H9 (cell line): Measurements from ENCODE around the gene SLC6A19. TPM values are rescaled to one million over a fixed set of nuclear protein-coding genes. Genes with fewer than 3 reads are reported as not detected.

ENCODE experiments used
- DNase-seq: peaks from one replicate; pipeline ENCODE4 v3.0.0-alpha.2; 2017
- H2AFZ ChIP-seq: one replicate; pipeline ENCODE4 v1.6.1; 2013; ENCODE audit warnings: mild to moderate bottlenecking, low read length, control low read depth, moderate library complexity
- H2AK5ac ChIP-seq: 2 replicates; pipeline ENCODE4 v1.6.1; 2013; ENCODE audit warnings: low read length, control low read depth, mixed read lengths; ENCODE audit not compliant: insufficient read length
- H2BK120ac ChIP-seq: one replicate; pipeline ENCODE4 v1.6.1; 2013; ENCODE audit warnings: low read depth, mild to moderate bottlenecking, low read length, control low read depth, inconsistent platforms; ENCODE audit not compliant: poor library complexity, severe bottlenecking
- H2BK12ac ChIP-seq: 2 replicates; pipeline ENCODE4 v1.6.1; 2013; ENCODE audit warnings: low read length, control low read depth, mixed read lengths, low read depth; ENCODE audit not compliant: insufficient read length
- H2BK15ac ChIP-seq: 2 replicates; pipeline ENCODE4 v1.6.1; 2013; ENCODE audit warnings: low read depth, low read length, control low read depth
- H2BK20ac ChIP-seq: one replicate; pipeline ENCODE4 v1.6.1; 2013; ENCODE audit warnings: low read depth, mild to moderate bottlenecking, low read length, control low read depth, inconsistent platforms; ENCODE audit not compliant: poor library complexity, severe bottlenecking
- H2BK5ac ChIP-seq: 2 replicates; pipeline ENCODE4 v1.6.1; 2013; ENCODE audit warnings: low read length, control low read depth, mixed read lengths; ENCODE audit not compliant: insufficient read length
- H3K14ac ChIP-seq: 2 replicates; pipeline ENCODE4 v1.6.1; 2013; ENCODE audit warnings: low read length, control low read depth; ENCODE audit not compliant: insufficient read depth
- H3K18ac ChIP-seq: 2 replicates; pipeline ENCODE4 v1.6.1; 2013; ENCODE audit warnings: low read depth, mild to moderate bottlenecking, mixed read lengths, low read length, control low read depth; ENCODE audit not compliant: insufficient read length
- H3K23ac ChIP-seq: 2 replicates; pipeline ENCODE4 v1.6.1; 2013; ENCODE audit warnings: low read length, control low read depth, mixed read lengths, low read depth; ENCODE audit not compliant: insufficient read length
- H3K23me2 ChIP-seq: 2 replicates; pipeline ENCODE4 v1.6.1; 2013; ENCODE audit warnings: low read depth, mild to moderate bottlenecking, mixed read lengths, low read length, control low read depth; ENCODE audit not compliant: insufficient read length, poor library complexity, severe bottlenecking
- H3K27ac ChIP-seq: 2 replicates; pipeline ENCODE4 v1.5.1; 2013; ENCODE audit warnings: low read length, control low read depth, mixed read lengths, low read depth; ENCODE audit not compliant: insufficient read length
- H3K27me3 ChIP-seq: 2 replicates; pipeline ENCODE4 v1.6.1; 2013; ENCODE audit warnings: low read length, control low read depth, inconsistent platforms; ENCODE audit not compliant: insufficient read depth
- H3K4ac ChIP-seq: 2 replicates; pipeline ENCODE4 v1.6.1; 2013; ENCODE audit warnings: low read depth, mild to moderate bottlenecking, control low read depth, inconsistent platforms, low read length, moderate library complexity
- H3K4me1 ChIP-seq: 2 replicates; pipeline ENCODE4 v1.6.1; 2013; ENCODE audit warnings: low read length, control low read depth, inconsistent platforms; ENCODE audit not compliant: insufficient read depth
- H3K4me2 ChIP-seq: 2 replicates; pipeline ENCODE4 v1.6.1; 2013; ENCODE audit warnings: low read length, control low read depth, mixed read lengths; ENCODE audit not compliant: insufficient read length, insufficient read depth
- H3K56ac ChIP-seq: 2 replicates; pipeline ENCODE4 v1.6.1; 2013; ENCODE audit warnings: low read depth, mild to moderate bottlenecking, mixed read lengths, low read length, control low read depth; ENCODE audit not compliant: insufficient read length
- H3K79me1 ChIP-seq: 2 replicates; pipeline ENCODE4 v1.6.1; 2013; ENCODE audit warnings: low read depth, mild to moderate bottlenecking, moderate library complexity, low read length, control low read depth, inconsistent platforms; ENCODE audit not compliant: insufficient read depth, poor library complexity, severe bottlenecking
- H3K79me2 ChIP-seq: 2 replicates; pipeline ENCODE4 v1.6.1; 2013; ENCODE audit warnings: low read length, control low read depth, inconsistent platforms; ENCODE audit not compliant: insufficient read depth
- H3K9ac ChIP-seq: 2 replicates; pipeline ENCODE4 v1.6.1; 2013; ENCODE audit warnings: low read length, control low read depth, mixed read lengths; ENCODE audit not compliant: insufficient read length; ENCODE audit errors: extremely low read depth
- H3K9me3 ChIP-seq: one replicate; pipeline ENCODE4 v1.6.1; 2013; ENCODE audit warnings: low read depth, low read length, inconsistent platforms; ENCODE audit not compliant: control insufficient read depth
- H3T11ph ChIP-seq: one replicate; pipeline ENCODE4 v1.6.1; 2013; ENCODE audit warnings: mild to moderate bottlenecking, low read length, control low read depth, inconsistent platforms
- H4K20me1 ChIP-seq: one replicate; pipeline ENCODE4 v1.6.1; 2013; ENCODE audit not compliant: control insufficient read depth, insufficient read length, insufficient read depth
- H4K5ac ChIP-seq: 2 replicates; pipeline ENCODE4 v1.6.1; 2013; ENCODE audit warnings: low read depth, mild to moderate bottlenecking, mixed read lengths, low read length, control low read depth; ENCODE audit not compliant: insufficient read length
- H4K8ac ChIP-seq: replicated peaks from 2 replicates; pipeline ENCODE4 v1.6.1; 2013; ENCODE audit warnings: low read length, control low read depth, mixed read lengths, low read depth; ENCODE audit not compliant: insufficient read length
- H4K91ac ChIP-seq: 2 replicates; pipeline ENCODE4 v1.6.1; 2013; ENCODE audit warnings: low read depth, mild to moderate bottlenecking, moderate library complexity, mixed read lengths, low read length, control low read depth; ENCODE audit not compliant: insufficient read length
- H3K27ac Mint-ChIP-seq, 3 experiments: 2 replicates in 2 of 3; 3 replicates in 1 of 3; pipeline ENCODE4 v1.8.0; 2020 to 2021; ENCODE audit warnings: mixed read lengths in 3 of 3, mild to moderate bottlenecking in 1 of 3, moderate library complexity in 1 of 3
- H3K27me3 Mint-ChIP-seq: 2 replicates; pipeline ENCODE4 v1.8.0; 2021; ENCODE audit warnings: low read depth, mild to moderate bottlenecking, moderate library complexity, mixed read lengths
- H3K36me3 Mint-ChIP-seq, 3 experiments: 2 replicates in 2 of 3; 3 replicates in 1 of 3; pipeline ENCODE4 v1.8.0; 2020 to 2021; ENCODE audit warnings: low read depth in 3 of 3, mixed read lengths in 3 of 3; ENCODE audit not compliant: insufficient read depth in 1 of 3
- H3K4me1 Mint-ChIP-seq, 2 experiments: 2 replicates each; pipeline ENCODE4 v1.8.0; 2020; ENCODE audit warnings: mixed read lengths in 2 of 2
- H3K4me3 Mint-ChIP-seq, 2 experiments: 2 replicates in 1 of 2; 3 replicates in 1 of 2; pipeline ENCODE4 v1.8.0; 2020 to 2021; ENCODE audit warnings: mild to moderate bottlenecking in 2 of 2, mixed read lengths in 2 of 2, moderate library complexity in 1 of 2
- H3K9me3 Mint-ChIP-seq, 2 experiments: 2 replicates in 1 of 2; 3 replicates in 1 of 2; pipeline ENCODE4 v1.8.0; 2020; ENCODE audit warnings: mild to moderate bottlenecking in 2 of 2, mixed read lengths in 2 of 2, moderate library complexity in 1 of 2
- WGBS: extraction: QIAGEN DNeasy Blood & Tissue Kit; methylation state at CpG from one replicate; pipeline ENCODE4 v1.1.7; 2013; ENCODE audit warnings: missing lambda C conversion rate, low lambda C conversion rate, mixed read lengths; ENCODE audit not compliant: insufficient read length; ENCODE audit errors: extremely low coverage; 5-methylcytosine and 5-hydroxymethylcytosine counted together
- total RNA-seq: library from RNA; stranded (reverse); gene quantifications from 2 replicates; pipeline ENCODE4 v1.2.1, GENCODE V29; 2021
- TF ChIP-seq, protein P1 (sequence below): fragments of 200-600 bp; sonication (generic); conservative IDR thresholded peaks from 3 replicates; pipeline ENCODE4 v1.8.0; 2021; ENCODE audit warnings: antibody characterized with exemption, mild to moderate bottlenecking

SLC6A19 gene
- total RNA-seq, 1 experiment from 2014 or later, result not detected

GRCh38 chr5:1208221-1208742, 6.9 kb downstream of the SLC6A19 start:
- no peak for DNase-seq

More at GRCh38 chr5:1208221-1208742, 6.9 kb downstream of the SLC6A19 start:
- no peaks in the 10 kb centered on the region for H3K4me1 ChIP-seq
- Mint-ChIP-seq H3K27ac (no peak overlapping the region), H3K4me3 (no peak overlapping the region), H3K4me1 (peaks cover 9 to 16% of the 10 kb centered on the region in 2 experiments), H3K36me3 (no peaks in the 10 kb centered on the region), H3K9me3 (peaks cover 0 to 6% of the 10 kb centered on the region in 2 experiments; a peak in 2 of 5 replicates), H3K27me3 (peaks cover 8% of the 10 kb centered on the region)
- H2BK12ac ChIP-seq, result no peak overlapping the region
- no peak overlapping the region for H2AK5ac ChIP-seq
- H3K4ac ChIP-seq, result no peak overlapping the region
- H3T11ph ChIP-seq, result no peak overlapping the region
- no CpG with 5 or more reads among the region's 17 CpGs for WGBS
- no peak overlapping the region for H2BK5ac ChIP-seq
- H3K79me1 ChIP-seq, result no peaks in the 10 kb centered on the region
- no peak overlapping the region for H3K14ac ChIP-seq
- H2BK20ac ChIP-seq, result no peak overlapping the region
- no peak overlapping the region for H4K8ac ChIP-seq
- TF ChIP-seq, protein P1, sequence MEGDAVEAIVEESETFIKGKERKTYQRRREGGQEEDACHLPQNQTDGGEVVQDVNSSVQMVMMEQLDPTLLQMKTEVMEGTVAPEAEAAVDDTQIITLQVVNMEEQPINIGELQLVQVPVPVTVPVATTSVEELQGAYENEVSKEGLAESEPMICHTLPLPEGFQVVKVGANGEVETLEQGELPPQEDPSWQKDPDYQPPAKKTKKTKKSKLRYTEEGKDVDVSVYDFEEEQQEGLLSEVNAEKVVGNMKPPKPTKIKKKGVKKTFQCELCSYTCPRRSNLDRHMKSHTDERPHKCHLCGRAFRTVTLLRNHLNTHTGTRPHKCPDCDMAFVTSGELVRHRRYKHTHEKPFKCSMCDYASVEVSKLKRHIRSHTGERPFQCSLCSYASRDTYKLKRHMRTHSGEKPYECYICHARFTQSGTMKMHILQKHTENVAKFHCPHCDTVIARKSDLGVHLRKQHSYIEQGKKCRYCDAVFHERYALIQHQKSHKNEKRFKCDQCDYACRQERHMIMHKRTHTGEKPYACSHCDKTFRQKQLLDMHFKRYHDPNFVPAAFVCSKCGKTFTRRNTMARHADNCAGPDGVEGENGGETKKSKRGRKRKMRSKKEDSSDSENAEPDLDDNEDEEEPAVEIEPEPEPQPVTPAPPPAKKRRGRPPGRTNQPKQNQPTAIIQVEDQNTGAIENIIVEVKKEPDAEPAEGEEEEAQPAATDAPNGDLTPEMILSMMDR, result no peak
- H4K20me1 ChIP-seq, result peaks cover 3% of the 10 kb centered on the region
- H4K5ac ChIP-seq, result no peak overlapping the region
- no peak overlapping the region for H3K4me2 ChIP-seq
- H3K9ac ChIP-seq, result no peak overlapping the region
- H3K27ac ChIP-seq, result no peak overlapping the region
- H4K91ac ChIP-seq, result no peak overlapping the region
- no peaks in the 10 kb centered on the region for H3K79me2 ChIP-seq
- H3K18ac ChIP-seq, result no peak overlapping the region
- H3K9me3 ChIP-seq, result no peaks in the 10 kb centered on the region
- no peaks in the 10 kb centered on the region for H3K23me2 ChIP-seq
- H3K23ac ChIP-seq, result no peak overlapping the region
- H3K27me3 ChIP-seq, result no peaks in the 10 kb centered on the region
- H2BK120ac ChIP-seq, result no peak overlapping the region
- no peak overlapping the region for H2AFZ ChIP-seq
- H3K56ac ChIP-seq, result no peak overlapping the region
- no peak overlapping the region for H2BK15ac ChIP-seq
